ENCODE measurements around the gene RAB12.

The RAB12 gene

GRCh38 chr18:8623549-8624106 is 14.4 kb downstream of the RAB12 start:
- no peak for DNase-seq (ENCODE audit: low read depth)
- H3K4me3 ChIP-seq (ENCODE audit: low read length): no peak overlapping the region
- TF ChIP-seq, protein P1, sequence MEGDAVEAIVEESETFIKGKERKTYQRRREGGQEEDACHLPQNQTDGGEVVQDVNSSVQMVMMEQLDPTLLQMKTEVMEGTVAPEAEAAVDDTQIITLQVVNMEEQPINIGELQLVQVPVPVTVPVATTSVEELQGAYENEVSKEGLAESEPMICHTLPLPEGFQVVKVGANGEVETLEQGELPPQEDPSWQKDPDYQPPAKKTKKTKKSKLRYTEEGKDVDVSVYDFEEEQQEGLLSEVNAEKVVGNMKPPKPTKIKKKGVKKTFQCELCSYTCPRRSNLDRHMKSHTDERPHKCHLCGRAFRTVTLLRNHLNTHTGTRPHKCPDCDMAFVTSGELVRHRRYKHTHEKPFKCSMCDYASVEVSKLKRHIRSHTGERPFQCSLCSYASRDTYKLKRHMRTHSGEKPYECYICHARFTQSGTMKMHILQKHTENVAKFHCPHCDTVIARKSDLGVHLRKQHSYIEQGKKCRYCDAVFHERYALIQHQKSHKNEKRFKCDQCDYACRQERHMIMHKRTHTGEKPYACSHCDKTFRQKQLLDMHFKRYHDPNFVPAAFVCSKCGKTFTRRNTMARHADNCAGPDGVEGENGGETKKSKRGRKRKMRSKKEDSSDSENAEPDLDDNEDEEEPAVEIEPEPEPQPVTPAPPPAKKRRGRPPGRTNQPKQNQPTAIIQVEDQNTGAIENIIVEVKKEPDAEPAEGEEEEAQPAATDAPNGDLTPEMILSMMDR (conservative IDR thresholded peaks at IDR 0.05; ENCODE audit: low read depth, low read length): no peak

DNA sequence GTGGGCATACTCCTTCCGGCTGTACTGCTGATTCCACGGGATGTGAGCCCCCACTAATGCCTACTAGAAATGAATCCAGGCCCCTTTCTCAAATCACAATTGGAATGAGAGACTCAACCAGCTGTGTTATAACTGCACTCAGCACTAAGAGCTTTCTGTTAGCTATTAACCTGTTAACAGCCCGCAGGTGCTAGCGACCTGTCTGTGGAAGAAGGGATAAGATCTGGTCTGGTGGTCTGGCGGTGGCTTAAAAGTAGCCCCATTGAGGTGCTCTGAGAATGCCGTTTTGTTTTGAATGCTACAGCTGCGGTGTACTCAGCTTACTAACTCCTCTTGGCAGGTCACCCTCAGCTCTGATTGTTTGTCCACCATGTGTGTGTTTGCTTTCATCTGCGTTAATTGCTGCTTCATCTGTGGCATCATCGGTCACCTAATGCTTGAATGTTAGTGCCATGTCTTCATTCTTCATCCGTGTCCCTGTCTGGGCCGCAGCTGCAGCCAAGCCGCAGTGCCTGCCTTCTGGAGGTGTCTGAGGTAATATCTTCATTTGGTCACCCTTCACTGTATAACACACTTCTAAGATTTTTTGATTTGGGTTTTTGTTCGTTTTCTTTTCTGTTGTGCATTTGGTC is 16.3 kb downstream of the RAB12 start:
- TF ChIP-seq, protein P1 (conservative IDR thresholded peaks at IDR 0.05; ENCODE audit: low read depth, low read length): no peak
- no peak for DNase-seq (ENCODE audit: low read depth)
- no peak overlapping the region for H3K4me3 ChIP-seq (ENCODE audit: low read length)

- TF ChIP-seq, protein P1 (conservative IDR thresholded peaks at IDR 0.05; ENCODE audit: low read depth, low read length): no peak
- no peak for DNase-seq (ENCODE audit: low read depth)
- no peak overlapping the region for H3K4me3 ChIP-seq (ENCODE audit: low read length)
These were observed 17.3 kb downstream of the RAB12 start for GRCh38 chr18:8626414-8627106.

DNA sequence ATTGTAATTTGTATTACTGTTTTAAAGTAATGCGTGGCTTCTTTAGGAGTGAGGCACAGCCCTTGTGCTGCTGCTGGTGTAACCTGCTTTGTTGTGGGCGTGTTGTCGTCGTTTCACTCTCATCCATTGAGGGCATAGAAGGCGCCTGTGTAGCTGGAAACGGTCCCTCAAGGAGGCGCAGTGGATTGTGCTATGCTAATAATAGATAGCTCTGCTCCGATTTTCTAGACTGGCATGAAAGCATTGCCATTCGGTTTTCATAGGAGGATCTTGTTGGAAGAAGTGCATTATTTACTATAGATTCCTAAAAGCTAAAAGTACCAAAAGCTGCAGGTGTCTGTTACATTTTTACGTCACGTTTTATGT is 17.9 kb downstream of the RAB12 start:
- no peak for DNase-seq (ENCODE audit: low read depth)
- TF ChIP-seq, protein P1 (conservative IDR thresholded peaks at IDR 0.05; ENCODE audit: low read depth, low read length): no peak
- H3K4me3 ChIP-seq (ENCODE audit: low read length): no peak overlapping the region

DNA sequence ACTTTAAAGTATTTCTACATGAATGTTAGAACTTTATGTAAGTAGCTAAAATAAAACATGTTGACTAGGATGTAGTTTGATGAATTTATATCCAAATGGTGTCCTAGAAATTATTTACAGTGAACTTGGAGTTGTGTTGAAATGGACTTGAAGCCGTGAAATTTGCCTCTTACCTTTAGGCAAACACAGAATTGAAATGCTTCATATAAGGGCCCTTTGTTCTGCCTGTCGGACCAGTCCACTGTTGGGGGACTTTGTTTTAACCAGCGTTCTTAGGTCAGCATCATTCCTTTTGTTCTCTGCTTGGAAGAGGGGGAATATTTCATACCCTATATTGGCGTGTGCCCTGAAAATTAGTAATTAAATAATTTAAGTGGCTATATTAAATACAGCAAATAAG is 18.3 kb downstream of the RAB12 start:
- no peak overlapping the region for H3K4me3 ChIP-seq (ENCODE audit: low read length)
- DNase-seq (ENCODE audit: low read depth): no peak
- TF ChIP-seq, protein P1 (conservative IDR thresholded peaks at IDR 0.05; ENCODE audit: low read depth, low read length): no peak

DNA sequence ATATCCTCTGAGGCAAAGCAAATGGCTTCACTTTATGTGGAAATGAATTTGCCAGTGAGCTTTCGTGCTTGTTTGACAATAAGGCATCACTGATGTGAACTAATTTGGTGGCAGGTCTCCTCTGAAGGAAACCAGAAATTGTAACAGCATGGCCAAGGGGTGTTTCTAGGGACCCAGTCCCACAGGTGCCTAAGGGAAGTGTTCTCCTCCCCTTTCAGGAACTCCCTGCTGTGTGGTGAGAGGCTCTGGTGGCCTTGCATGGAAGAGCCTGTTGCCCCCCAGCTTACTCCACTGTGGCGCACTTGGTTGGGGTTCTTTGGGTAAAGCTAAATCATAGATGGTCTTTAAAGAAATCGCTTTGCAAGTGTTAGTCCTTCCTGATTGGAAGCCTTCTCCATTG is 20.4 kb downstream of the RAB12 start:
- TF ChIP-seq, protein P1 (conservative IDR thresholded peaks at IDR 0.05; ENCODE audit: low read depth, low read length): no peak
- no peak for DNase-seq (ENCODE audit: low read depth)
- no peak overlapping the region for H3K4me3 ChIP-seq (ENCODE audit: low read length)

DNA sequence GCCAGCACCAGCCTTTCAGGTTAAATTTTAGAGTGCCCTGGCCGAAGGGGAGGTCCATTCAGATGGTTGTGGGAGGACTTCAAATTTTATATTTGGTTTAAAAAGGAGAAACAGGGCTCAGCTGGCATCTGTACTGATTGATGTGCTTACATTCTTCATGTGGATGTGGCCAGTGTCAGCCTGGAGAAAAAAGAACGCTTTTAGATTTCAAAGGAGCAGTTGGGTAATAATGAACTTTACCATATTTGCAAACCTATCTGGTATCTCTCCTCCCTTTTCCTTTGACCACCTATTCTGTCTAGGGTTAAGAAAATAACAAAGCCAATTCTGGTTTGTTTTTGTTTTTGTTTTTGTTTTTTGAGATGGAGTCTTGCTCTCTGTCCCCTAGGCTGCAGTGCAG is 21.3 kb downstream of the RAB12 start:
- no peak overlapping the region for H3K4me3 ChIP-seq (ENCODE audit: low read length)
- no peak for DNase-seq (ENCODE audit: low read depth)
- TF ChIP-seq, protein P1 (conservative IDR thresholded peaks at IDR 0.05; ENCODE audit: low read depth, low read length): no peak

All from retinal pigment epithelial cell (primary cell).